GM21723 (cell line): Measurements from ENCODE around the gene SYNGR2.
"Not testable (repeated sequence)": the region's sequence is repeated elsewhere in the genome, so short reads cannot be mapped to it uniquely, and the experiment has no call there.

Source experiments
- ATAC-seq: cut with Tn5 transposase; IDR thresholded peaks from one replicate; pipeline ENCODE4 v1.9.1; 2021; ENCODE audit warnings: mild to moderate bottlenecking, moderate library complexity; ENCODE audit not compliant: unreplicated experiment

The SYNGR2 gene

DNA sequence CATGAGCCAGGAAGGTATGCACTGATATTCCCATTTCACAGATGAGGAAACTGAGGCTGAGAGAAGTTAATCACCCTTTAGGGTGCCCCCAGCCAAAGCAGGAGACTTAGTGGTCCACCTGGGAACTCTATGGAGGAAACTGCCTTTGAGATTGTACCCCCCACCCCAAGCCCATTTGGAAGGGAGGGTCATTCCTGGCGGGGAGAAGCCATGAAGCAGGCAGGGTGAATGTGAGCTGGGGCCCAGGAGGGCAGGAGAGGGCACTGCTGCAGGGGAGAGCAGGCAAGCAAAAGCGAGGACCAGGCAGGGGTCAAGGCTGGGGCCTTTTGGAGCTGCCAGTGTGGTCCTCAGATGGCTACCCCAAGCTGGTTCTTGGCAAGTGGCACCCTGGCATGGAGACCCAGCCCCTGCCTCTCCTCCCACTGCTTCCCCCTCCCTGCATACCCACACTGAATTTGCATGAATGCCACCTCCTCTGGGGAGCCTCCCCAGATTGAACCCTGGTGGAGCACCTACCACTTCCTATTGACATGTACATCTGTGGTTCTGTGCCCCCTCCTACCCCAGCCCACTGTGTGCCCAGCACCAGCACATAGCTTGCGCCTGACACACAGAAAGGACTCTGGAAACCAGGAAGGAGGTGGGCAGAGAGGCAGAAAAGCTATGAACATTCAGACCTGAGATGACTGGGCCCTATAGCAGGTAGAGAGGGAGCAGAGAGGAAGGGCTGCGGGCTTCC is 38.9 kb upstream of the SYNGR2 start:
- no peak for ATAC-seq

DNA sequence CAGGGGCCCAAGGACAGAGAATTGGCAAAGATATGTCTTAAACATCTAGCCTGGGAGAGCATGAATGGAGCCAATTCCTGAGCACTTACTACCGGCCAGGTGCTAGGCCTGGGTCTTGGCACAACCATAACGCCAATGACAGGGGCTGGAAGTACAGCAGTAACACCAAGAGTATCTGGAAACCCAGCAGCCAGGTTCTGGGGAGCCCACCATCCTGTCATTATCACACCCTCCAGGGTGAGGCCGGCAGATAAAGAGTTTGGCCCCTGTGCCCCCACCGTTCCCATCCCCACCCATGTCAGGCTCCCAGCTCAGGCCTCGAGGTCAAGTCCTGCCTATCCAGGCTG is 38.3 kb upstream of the SYNGR2 start:
- ATAC-seq: no peak

DNA sequence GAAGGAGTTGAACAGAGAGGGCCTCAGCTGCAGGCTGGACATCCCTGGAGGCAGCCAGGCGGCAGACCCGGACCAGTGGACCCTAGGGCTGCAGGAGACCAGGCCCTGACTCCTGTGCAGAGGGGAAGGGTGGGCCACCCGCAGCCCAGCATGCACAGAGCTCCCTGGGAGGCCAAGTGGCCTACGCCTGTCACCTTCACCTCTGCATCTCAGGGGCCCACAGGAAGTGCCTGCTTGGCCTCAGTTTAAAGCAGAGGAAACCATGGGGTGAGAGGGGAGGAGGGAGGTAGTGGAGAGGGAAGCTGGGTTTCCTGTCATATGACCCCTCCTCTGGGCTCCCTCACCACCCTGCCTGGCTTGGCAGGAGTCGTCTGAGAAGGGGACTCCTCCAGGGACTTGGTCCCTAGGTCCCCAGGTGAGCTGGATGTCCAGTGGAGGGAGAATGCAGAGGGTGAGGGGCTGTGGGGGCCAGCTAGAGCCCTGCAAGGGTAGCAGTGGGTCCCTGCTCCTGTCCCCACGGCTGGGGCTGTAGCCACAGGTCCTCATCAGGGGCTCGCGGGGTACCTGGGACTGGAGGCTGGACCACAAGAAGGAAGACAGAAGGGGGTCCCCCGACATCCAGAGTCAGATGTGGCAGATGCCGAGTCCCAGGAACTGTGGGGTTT is 37.8 kb upstream of the SYNGR2 start, which contains the start of gene TMC8:
TSS of gene TMC8 (plus strand) at position 335 of the 665 bp plus-strand sequence. CDS start 818 bp downstream, outside the sequence.
- no peak for ATAC-seq

DNA sequence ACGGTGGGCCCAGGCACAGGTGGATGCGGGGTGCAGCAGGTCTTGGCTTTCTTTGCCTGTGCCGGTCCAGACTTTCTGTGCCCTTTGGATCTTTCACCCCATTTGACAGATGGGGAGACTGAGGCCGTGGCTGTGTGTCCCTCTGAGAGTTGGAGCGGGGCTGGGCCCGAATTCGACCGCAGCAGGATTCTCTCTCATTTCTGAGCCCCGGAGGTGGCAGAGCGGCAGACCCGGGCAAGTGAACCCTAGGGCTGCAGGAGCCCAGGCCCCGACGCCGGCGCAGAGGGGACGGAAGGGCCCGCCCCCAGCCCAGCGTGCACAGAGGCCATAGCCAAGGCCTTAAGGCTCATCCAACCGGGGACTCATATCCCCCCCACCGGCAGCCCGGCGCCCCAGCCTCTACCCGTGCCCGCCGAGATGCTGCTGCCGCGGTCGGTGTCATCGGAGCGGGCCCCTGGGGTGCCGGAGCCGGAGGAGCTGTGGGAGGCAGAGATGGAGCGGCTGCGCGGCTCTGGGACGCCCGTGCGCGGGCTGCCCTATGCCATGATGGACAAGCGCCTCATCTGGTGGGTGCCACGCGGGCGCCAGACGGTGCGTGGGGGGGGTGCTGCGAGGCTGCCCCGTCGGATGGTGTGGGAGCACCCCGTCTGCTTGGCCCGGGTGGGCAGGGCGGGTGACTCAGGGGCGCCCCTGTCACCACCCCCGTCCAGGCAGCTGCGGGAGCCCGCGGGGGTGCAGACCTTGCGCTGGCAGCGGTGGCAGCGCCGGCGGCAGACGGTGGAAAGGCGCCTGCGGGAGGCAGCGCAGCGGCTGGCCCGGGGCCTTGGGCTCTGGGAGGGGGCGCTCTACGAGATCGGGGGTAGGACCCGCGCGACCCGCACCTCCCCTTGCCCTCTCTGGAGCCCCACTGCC is 37.0 kb upstream of the SYNGR2 start:
- ATAC-seq: no peak

DNA sequence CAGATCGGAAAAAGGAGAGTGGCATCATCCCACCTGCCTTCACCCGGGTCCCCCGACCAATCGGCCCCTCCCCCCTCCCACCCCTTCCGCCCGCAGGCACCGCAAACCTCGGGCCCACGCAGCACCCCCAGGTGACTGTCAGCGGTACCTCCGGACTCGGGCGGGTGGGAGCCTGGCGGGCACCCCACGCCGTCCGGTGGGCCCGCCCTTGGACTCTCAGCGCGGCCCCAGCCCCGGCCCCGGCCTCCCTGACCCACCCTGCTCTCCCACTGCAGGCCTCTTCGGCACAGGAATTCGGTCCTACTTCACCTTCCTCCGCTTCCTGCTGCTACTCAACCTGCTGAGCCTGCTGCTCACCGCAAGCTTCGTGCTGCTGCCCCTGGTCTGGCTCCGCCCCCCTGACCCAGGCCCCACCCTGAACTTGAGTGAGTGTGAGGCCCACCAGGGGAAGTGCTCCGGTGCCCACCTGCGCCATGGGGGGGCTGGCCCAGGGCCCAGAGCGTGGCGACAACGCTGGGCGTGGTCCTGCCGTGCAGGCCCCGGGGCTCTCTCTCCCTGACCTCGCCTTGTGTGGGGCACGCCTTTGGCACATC is 36.2 kb upstream of the SYNGR2 start:
- ATAC-seq: no peak

DNA sequence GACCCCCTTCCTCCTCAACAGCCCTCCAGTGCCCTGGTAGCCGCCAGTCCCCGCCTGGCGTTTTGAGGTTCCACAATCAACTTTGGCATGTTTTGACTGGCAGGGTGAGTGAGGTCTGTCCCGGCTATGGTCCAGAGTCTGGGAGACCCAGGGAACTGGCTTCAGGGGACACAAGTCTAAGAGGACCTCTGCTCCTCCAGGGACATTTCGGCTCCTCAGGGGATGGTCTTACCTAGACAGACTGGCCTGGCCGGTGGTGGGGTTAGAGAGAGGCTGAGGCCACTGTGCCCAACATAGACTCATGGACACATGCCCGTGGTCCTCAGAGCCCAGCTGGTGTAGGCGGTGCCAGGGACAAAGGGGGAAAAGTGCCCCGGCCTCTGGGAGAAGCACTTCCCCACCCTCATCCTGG is 35.6 kb upstream of the SYNGR2 start:
- ATAC-seq: no peak

DNA sequence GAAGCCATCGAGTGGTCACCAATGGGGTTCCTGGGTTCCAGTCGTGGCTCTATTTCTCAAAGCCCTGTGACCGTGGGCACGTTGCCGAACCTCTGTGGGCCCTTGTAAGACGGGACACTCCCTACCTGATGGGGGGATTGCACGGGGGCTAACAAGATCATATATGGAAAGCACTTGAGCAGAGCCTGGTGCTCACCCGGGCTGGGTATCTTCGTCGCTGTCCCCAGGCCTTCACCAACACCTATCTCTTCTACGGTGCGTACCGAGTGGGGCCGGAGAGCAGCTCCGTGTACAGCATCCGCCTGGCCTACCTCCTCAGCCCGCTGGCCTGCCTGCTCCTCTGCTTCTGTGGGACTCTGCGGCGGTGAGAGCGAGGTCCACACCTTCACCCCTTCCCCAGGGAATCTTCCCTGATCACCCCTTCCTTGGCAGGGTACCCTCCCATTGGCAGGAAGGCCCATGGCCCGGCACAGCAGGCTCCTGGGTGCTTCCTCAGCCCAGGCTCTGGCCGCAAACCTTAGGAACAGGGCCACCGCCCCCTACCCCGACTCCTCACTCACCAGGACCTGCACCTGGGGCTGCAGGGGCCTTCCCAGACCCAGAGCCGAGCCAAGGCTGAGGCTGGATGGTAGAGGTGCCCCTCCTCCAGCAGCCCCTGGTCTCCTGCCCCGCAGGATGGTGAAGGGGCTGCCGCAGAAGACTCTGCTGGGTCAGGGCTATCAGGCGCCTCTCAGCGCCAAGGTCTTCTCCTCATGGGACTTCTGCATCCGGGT is 35.0 kb upstream of the SYNGR2 start:
- ATAC-seq: no peak

DNA sequence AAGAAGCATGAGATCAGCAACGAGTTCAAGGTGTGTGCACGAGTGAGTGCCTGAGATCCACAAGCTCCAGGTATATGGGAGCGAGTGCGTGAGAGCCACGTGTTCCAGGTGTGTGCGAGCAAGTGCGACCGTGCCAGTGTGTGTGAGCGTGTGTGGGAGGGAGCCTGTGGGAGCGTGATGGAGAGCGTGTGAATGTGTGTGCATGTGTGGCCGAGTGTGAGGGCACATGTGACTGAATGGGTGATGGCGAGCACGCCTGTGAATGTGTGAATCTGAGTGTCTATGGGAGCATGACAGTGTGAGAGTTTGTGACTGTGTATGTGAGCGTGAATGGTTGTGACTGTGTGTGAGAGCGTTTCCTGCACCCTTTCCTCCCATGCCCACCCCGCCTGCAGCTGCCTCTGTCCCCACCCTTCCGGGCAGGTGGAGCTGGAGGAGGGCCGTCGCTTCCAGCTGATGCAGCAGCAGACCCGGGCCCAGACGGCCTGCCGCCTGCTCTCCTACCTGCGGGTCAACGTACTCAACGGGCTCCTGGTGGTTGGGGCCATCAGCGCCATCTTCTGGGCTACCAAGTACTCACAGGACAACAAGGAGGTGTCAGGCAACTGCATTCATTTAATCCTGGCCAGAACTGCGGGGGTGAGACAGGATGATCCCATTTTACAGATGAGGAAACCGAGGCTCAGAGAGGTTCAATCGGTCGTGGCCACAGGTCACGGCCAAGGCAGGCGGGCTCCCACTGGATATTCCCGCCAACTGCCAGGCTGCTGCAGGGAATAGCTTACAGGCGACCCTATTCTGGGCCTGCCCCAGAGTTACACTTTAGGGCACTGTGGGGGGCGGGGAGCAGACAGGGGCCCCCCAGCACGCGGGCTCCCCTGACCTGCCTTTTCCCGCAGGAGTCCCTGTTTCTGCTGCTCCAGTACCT is 34.1 kb upstream of the SYNGR2 start:
- ATAC-seq: no peak

DNA sequence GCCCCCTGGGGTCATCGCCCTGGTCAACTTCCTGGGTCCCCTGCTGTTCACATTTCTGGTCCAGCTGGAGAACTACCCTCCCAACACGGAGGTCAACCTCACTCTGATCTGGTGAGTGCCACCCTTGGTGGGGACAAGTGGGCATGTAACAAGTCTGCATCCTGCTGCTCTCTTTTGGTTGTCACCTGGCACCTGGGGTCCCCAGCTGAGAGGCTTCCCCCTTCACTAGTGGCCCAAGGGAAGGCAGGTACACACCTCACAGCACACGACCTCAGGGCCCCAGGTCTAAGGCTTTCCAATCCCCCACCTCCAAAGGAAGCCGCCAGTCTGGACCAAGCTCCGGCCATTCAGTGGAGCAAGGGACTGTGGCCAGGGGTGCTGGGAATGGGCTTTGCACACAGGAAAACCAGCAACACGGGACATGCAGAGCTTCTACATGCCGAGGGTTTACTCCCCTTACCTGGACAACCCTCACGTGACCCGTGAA is 33.4 kb upstream of the SYNGR2 start:
- no peak for ATAC-seq

DNA sequence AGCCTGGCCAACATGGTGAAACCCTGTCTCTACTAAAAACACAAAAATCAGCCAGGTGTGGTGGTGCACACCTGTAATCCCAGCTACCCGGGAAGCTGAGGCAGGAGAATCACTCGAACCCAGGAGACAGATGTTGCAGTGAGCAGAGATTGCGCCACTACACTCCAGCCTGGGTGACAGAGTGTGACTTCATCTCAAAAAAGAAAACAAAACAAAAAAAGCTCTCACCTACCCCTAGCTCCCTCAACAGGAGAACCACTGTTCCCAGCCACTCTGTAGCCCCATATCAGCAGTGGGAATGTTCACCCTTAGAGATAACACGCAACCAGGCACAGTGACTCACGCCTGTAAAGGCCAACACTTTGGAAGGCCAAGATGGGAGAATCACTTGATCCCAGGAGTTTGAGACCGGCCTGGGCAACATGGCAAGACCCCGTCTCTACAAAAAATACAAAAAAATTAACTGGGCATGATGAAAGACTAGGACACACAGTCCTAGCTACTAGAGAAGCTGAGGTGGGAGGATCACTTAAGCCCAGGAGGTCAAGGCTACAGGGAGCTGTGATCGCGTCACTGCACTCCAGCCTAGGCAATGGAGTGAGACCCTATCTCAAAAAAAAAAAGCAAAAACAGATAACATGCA is 32.4 kb upstream of the SYNGR2 start:
- no peak for ATAC-seq

DNA sequence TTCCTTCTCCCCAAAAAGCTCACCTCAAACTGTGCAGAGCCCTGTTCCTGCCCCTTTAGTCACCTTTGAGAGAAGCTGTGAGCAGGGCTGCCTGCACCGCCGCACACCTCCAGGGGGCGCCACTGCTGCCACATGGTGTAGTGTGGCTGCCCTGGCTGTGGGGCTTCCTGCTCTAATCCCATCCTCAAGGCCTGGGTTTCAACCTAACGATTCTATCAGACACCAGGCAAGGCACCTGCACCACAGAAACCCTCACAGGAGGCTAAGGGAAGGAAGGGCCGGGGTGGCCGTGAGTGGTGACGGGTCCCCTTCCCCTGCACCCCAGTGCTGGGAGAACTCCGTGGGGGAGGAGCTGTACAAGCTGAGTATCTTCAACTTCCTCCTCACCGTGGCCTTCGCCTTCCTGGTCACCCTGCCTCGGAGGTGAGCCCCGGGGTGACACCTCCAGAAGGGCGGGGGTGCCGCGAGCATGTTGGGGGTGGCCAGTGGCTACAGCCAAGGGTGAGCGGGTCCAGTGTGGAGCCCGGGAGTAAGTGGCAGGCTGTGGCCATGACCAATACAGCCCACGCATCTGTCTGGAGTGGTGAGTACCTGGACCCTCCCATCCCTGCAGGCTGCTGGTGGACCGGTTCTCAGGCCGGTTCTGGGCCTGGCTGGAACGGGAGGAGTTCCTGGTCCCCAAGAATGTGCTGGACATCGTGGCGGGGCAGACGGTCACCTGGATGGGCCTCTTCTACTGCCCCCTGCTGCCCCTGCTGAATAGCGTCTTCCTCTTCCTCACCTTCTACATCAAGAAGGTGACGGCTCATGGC is 30.8 kb upstream of the SYNGR2 start:
- no peak for ATAC-seq

DNA sequence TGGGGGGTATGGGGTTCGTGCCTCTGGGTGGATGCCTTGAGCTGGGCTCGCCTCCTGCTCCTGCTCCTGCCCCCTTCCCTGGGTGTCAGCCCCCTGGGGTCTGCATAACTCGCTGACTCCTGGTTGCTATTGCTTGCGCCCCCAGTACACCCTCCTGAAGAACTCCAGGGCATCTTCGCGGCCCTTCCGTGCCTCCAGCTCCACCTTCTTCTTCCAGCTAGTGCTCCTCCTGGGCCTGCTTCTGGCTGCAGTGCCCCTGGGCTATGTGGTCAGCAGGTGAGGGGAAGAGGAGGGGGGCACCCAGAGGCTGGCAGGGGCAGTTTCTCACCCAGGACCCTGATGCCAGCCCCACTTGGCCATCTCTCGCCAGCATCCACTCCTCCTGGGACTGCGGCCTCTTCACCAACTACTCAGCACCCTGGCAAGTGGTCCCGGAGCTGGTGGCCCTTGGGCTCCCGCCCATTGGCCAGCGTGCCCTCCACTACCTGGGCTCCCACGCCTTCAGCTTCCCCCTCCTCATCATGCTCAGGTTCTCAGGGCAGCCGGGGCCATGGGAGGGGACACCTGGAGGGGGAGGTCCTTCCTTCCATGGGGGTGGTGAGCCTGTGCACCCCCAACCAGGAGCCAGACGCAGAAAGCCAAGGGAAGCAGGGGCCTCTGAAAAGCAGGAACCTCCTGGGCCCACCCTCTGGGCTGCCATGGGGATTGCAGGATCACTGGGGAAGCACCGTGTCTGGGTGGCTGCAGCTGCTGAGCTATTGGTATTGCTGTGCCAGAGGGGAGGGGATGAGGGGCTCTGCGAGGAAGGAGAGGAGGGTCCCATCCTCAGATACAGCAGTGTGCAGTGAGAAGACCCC is 29.9 kb upstream of the SYNGR2 start:
- no peak for ATAC-seq

DNA sequence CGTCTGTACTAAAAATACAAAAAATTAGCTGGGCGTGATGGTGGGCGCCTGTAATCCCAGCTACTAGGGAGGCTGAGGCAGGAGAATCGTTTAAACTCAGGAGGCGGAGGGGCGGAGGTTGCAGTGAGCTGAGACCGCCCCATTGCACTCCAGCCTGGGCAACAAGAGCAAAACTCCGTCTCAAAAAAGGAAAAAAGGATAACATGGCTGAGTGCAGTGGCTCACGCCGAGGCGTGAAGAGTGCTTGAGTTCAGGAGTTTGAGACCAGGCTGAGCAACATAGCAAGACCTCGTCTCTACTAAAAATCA is 28.6 kb upstream of the SYNGR2 start:
- not testable (repeated sequence) for ATAC-seq

DNA sequence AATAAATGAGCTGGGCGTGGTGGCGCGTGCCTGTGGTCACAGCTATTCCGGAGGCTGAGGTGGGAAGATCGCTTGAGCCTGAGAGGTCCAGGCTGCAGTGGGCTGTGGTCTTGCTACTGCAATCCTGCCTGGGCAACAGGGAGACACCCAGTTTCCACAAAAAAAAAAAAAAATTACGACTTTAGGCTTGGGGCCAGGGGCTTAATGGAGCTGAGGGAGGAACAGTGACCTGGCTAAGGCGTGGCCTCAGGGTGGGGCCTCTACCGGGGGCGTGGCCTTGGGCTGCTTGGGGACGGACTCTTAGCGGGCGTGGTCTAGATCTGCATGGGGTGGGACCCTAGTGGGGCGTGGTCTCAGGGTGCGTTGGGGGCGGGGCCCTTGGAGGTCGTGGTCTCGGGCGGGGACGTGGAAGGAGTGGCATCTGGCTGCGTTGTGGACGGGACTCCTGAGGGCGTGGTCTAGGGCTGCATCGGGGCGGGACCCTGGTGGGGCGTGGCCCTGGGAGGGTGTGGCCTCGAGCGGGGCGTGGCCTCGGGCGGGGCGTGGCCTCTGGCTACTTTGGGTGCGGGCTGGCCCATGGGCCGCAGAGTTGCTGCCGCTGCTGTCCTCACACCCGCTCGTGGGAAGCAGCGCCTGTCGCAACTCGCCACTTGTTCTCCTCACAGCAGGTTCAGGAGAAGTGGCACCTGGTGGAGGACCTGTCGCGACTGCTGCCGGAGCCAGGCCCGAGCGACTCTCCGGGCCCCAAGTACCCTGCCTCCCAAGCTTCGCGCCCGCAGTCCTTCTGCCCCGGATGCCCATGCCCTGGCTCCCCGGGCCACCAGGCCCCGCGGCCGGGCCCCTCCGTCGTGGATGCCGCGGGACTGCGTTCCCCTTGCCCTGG is 28.0 kb upstream of the SYNGR2 start:
- peak; percentile 67 for ATAC-seq

DNA sequence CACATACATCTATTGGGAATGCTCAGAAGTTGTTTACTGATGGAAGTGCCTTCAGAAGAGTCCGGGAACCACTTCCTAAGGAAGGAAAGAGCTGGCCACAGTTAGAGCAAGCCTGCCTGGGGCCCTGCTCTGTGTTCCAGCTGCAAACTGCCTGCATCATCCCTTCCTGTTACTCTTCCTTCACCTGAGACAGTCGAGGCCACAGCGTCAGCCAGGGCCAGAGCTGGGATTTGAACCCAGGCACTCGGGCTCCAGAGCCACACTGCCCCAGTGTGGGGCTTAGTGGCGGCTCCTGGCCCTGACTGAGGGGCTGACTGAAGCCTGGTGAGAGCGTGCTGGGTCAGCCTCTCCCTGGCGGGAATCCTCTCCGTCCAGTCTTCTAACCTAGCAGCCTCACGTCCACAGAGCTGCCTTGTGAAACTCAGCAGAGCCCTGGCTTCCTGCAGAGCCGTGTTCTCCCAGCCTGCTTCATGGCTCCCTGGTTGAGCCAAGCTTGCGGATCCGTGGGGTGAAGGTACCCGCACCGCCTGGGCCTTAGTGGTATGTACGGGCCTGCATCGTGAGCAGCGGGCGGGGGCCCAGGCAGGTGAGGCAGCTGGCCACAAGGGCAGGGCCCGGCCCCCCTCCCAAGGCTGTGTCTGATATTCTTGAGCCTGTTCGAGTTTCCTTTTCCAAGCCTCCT is 26.8 kb upstream of the SYNGR2 start:
- no peak for ATAC-seq
